Bronchial epithelial cell (primary cell): ENCODE results near the gene FAM83F. TPM values are rescaled to one million over a fixed set of nuclear protein-coding genes. Genes with fewer than 3 reads are reported as not detected.

ENCODE experiments used
- DNase-seq: peaks from one replicate; pipeline ENCODE4 v3.0.0-alpha.2; 2010; ENCODE audit warnings: low read depth
- FAIRE-seq: peaks from 2 replicates; lab custom pipeline; 2011; peaks lifted over from hg19 to GRCh38; lab: Jason Lieb, UNC
- H3K27me3 ChIP-seq: 2 replicates; pipeline ENCODE4 v1.5.1; 2011; ENCODE audit warnings: low read length; ENCODE audit not compliant: control insufficient read depth, insufficient read depth
- H3K36me3 ChIP-seq: 2 replicates; pipeline ENCODE4 v1.5.1; 2011; ENCODE audit warnings: low read length; ENCODE audit not compliant: control insufficient read depth, insufficient read depth
- H3K4me3 ChIP-seq: 2 replicates; pipeline ENCODE4 v1.5.1; 2011; ENCODE audit warnings: mild to moderate bottlenecking, low read depth, low read length, control low read depth
- total RNA-seq: library from RNA; depleted of rRNA; stranded (reverse); fragments of >200 nt; gene quantifications from 2 replicates; pipeline ENCODE4 v1.2.1, GENCODE V29; 2014
- TF ChIP-seq, protein P1 (sequence below): IDR thresholded peaks from 2 replicates; pipeline ENCODE4 v1.5.1; 2011; ENCODE audit warnings: mild to moderate bottlenecking, moderate library complexity, low read length, control low read depth, inconsistent platforms; ENCODE audit not compliant: insufficient read depth, severe bottlenecking

Gene FAM83F
- total RNA-seq, 1 donor from 2014 or later, result 22.1 TPM

DNA sequence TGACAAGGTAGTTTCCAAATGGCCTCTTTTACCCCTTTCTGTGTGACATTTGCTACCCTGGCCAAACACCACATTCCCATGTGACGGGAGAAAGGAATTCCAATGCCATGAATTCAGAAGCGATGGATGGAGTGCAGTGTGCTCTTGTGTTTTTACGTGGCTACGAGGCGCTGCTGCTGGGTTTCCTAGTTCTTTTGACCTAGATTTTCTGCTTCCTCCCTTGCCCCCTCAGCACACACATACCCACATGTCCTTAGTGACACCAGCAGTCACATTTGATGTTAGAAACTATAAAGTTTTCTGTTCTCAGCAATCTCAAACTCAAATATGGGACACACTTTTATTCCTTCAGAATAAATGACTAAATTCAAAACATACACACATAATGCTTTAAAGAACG lies 42.4 kb upstream of the FAM83F start:
- FAIRE-seq (peak; percentile 13), DNase-seq (no peak)
- Histone ChIP-seq H3K27me3 (peaks cover 4% of the 10 kb centered on the region), H3K36me3 (no peaks in the 10 kb centered on the region), H3K4me3 (no peak overlapping the region)
- TF ChIP-seq, protein P1, sequence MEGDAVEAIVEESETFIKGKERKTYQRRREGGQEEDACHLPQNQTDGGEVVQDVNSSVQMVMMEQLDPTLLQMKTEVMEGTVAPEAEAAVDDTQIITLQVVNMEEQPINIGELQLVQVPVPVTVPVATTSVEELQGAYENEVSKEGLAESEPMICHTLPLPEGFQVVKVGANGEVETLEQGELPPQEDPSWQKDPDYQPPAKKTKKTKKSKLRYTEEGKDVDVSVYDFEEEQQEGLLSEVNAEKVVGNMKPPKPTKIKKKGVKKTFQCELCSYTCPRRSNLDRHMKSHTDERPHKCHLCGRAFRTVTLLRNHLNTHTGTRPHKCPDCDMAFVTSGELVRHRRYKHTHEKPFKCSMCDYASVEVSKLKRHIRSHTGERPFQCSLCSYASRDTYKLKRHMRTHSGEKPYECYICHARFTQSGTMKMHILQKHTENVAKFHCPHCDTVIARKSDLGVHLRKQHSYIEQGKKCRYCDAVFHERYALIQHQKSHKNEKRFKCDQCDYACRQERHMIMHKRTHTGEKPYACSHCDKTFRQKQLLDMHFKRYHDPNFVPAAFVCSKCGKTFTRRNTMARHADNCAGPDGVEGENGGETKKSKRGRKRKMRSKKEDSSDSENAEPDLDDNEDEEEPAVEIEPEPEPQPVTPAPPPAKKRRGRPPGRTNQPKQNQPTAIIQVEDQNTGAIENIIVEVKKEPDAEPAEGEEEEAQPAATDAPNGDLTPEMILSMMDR, result no peak

DNA sequence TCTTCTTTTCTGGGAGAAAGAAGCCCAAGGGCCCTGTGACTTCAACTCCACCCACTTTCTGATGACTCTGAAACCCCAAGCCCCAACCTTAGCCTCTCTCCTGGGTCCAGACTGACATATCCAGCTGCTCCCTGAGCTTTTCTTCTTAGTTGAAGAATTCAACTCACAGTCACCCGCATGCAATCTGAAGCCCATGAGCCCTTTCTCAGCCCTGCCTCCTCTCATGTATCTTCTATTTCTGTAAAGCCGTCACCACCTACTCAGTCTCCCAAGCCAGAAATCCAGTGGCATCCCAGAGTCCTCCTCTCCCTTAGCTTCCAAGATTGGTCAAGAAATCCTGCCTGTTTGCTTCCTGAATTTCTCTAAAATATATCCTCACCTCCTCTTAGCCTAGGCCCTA lies 41.7 kb upstream of the FAM83F start:
- TF ChIP-seq, protein P1, result no peak
- Histone ChIP-seq H3K36me3 (no peaks in the 10 kb centered on the region), H3K27me3 (peaks cover 4% of the 10 kb centered on the region), H3K4me3 (no peak overlapping the region)
- FAIRE-seq, result peak; percentile 58
- no peak for DNase-seq

DNA sequence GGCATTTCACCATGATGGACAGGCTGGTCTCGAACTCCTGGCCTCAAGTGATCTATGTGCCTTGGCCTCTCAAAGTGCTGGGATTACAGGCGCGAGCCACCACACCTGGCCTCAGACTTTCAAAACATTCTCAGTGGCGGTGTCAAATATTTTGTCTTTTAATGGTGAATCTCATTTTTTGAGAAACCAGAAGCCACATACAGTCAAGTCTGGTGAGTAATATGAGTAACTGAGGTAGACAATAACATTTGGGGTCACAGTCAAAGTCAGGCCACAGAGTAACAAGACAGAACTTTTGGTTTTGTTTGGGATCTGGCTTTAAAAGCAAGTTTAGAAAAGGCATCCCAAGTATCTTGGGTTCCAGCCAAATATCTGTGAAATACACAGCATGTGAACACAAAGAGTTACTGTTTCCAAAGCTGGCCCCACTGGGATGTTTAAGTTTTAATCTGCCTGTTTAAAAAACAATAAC lies 40.1 kb upstream of the FAM83F start:
- TF ChIP-seq, protein P1, result no peak
- no peak for FAIRE-seq
- Histone ChIP-seq H3K36me3 (no peaks in the 10 kb centered on the region), H3K4me3 (no peak overlapping the region), H3K27me3 (peaks cover 4% of the 10 kb centered on the region)
- no peak for DNase-seq

DNA sequence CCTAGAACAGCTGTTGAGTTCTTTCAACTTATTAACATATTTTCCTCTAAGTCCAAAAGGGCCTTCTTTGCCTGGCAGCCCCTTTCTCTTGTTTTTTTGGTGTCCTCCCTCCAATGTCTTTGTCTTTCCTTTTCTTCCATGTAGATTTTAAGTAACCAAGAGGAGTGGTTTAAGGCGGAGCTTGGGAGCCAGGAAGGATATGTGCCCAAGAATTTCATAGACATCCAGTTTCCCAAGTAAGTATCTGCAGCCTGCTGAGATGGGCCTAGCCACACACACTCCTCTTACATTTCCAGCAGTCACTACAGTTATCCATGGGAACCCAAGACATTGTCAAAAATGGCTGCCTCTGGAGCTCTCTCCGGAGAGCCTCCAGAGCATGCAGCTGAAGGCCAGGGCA lies 39.1 kb upstream of the FAM83F start:
- FAIRE-seq, result no peak
- peaks cover 2% of the 10 kb centered on the region for H3K27me3 ChIP-seq
- TF ChIP-seq, protein P1, result no peak

DNA sequence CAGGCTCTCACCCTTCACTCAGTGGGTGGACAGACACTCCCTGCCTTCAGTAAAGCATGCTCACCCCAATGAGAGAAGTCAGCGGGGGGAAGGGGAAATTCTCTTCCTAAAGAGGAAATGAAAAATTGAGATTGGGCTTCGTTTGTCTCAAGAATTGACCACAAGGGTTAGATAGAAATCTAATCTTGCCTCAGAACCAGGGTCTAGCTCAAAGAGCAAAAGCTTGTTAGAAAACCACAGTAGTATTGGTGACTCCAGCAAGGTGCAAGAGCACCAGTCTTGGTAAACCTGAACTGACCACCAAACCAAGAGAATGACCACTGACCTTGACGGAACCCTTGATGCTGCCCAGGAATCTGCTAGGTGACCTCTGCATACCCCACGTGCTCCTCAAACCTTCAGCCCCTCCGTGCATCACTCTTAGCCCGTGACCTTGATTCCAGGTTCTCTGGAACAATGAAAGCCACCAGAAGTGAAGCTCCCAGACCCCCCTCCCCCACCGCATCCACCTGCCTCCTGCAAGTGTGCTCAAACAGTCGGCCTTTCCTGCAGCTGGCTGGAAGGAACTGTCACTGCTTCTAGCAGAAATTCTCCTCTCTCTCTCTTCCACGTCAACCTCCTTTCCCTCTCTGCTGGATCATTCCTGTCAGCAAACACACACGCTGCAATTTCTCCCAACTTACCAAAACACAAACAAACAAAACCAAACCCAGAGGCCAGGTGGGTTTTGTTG lies 37.7 kb upstream of the FAM83F start:
- TF ChIP-seq, protein P1, result no peak
- Histone ChIP-seq H3K36me3 (no peaks in the 10 kb centered on the region), H3K4me3 (no peak overlapping the region), H3K27me3 (no peaks in the 10 kb centered on the region)
- DNase-seq (no peak), FAIRE-seq (no peak)

More for the DNA sequence above, 39.1 kb upstream of the FAM83F start:
- H3K36me3 ChIP-seq, result no peaks in the 10 kb centered on the region
- H3K4me3 ChIP-seq, result no peak overlapping the region
- DNase-seq, result no peak
